DMS79 treated with DMSO at 0.1 percent for 48 hours (cell line): ENCODE measurements around the gene TFF2.

Experiments
- DNase-seq: peaks from one replicate; lab custom pipeline; 2025; lab: John Stamatoyannopoulos, UW

Gene TFF2

DNA sequence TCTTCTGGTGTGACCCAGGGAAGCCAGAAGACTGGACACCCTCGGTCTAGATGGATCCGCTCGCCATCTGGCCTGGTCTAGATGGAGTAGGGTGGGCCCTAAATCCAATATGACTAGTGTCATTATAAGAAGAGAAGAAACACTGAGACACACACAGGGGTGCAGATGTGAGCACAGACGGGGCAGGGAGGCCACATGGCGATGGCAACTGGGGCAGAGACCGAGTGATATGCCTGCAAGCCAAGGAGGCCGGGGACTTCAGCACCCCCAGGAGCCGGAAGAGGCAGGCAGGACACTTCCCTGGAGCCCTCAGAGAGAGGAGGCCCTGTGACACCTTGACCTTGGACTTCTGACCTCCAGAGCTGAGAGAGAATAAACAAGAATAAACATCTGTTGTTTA, 30.0 kb downstream of the TFF2 start:
- DNase-seq: no peak

- no peak for DNase-seq
Measured at GRCh38 chr21:42319851-42320572, 30.8 kb downstream of the TFF2 start.

GRCh38 chr21:42319376-42319775, 31.4 kb downstream of the TFF2 start:
- DNase-seq: no peak

DNA sequence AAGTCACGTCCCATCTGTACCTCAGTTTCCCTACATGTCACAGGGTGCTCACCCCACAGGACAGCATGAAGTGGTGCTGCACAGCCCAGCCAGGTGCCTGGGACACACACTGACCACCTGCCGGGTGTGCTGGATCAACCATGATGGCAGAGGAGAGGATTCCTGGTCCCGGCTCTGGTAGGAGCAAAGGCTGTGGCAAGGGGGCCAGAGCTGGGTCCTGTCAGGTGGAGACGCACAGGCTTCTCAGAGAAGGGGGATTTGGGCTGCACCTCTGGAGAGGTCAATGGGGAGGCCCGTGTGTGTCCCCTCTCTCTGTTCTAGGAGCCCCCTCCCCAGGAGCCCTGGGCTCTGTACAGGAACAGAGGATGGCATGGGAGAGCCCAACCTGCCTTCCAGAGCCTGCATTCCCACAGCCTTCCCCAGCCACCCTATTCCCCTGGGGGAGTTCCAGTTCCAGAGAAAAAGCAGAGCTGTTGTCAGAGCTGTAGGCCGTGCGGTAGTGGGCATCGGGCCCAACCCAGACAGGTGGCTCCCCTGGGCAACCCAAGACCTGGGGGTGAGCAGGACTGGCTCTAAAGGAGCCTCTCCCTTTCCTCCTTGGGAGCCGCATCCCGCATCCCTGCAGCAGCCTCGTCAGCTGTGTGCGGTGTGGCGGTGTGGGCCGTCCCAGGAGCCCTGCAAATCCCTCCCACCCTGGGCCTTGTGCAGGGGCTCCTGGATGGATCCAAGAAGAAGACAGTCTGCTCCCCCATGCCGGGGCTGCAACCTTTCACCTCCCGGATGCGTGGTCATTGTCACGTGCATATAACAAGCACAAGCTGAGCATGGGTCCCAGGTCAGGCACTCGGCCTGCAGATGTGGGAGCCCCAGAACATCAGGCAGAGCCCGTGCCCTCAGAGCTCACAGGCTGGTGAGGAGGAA, 32.7 kb downstream of the TFF2 start:
- no peak for DNase-seq

DNA sequence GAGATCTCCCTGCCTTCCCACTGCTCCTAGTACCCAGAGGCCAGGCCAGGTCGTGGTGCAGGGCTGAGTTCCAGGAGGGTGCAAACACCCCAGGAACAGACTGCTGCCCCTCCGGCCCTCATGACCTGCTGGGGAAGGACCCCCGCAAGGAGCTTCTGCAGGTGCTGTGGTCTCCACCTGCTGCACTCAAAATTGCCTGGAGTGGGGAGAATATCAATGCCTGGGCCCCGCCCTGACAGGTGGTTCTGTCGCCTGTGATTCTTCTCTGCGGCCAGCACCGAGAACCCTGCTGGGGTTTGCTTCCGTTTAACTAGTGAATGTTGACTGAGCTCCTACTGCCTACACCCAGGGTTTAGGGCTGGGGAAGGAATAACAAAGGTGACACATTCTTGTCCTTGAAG, 33.5 kb downstream of the TFF2 start:
- DNase-seq: peak; percentile 18

- DNase-seq: no peak
Measured at GRCh38 chr21:42316891-42317290, 33.9 kb downstream of the TFF2 start.

- peak; percentile 94 for DNase-seq
Measured at GRCh38 chr21:42315296-42315891, 35.4 kb downstream of the TFF2 start, which contains the start of gene TFF3. TFF3 (minus strand) TSS chr21:42315409; CDS start chr21:42315374, 35 bp downstream.

GRCh38 chr21:42314616-42315295, 36.0 kb downstream of the TFF2 start:
- no peak for DNase-seq

DNA sequence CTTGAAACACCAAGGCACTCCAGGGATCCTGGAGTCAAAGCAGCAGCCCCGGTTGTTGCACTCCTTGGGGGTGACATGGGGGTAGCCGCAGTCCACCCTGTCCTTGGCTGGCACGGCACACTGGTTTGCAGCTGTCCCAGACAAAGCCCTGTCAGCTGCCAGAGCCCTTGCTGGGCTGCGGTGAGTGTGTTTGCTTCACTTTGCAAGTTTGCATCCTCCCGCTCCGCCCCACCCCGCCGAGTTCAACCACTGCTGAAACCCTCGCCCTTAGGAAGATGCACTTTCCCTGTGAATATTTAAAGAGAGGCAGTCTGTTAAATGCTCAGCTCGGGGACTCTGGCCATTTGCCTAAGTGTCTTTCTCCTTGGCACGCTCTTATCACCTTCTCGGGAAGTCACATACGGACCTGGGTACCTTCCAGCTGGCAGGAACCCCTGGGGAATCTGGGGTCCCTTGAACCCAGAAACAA, 37.3 kb downstream of the TFF2 start:
- DNase-seq: peak; percentile 89

DNA sequence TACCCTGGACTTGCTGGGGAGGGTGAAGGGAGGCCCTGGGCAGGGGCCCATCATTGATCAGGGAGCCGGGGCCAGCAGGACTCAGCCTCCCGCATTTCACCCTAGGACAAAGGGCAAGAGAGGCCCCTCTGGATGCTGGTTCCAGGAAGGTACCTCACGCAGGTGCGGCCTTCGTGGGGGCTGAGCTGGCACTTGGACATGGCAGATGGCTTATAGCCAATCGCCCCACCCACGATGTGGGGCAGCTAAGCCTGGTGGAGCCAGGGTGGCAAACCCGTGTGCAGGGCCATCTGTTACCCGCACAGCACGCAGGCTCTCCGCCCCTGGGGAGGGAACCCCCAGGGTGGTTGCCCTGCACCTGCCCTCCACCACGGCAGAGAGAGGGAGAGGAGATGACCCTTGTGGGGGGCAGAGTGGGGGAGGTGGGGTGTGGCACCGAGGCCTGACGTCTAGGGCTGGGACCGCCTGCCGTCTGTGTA, 38.1 kb downstream of the TFF2 start:
- no peak for DNase-seq

- DNase-seq: no peak
Measured at GRCh38 chr21:42311816-42312625, 38.8 kb downstream of the TFF2 start.

- DNase-seq: no peak
Measured at GRCh38 chr21:42311160-42311559, 39.6 kb downstream of the TFF2 start.

GRCh38 chr21:42310411-42311001, 40.3 kb downstream of the TFF2 start:
- no peak for DNase-seq

GRCh38 chr21:42309753-42310213, 41.0 kb downstream of the TFF2 start:
- peak; percentile 18 for DNase-seq

DNA sequence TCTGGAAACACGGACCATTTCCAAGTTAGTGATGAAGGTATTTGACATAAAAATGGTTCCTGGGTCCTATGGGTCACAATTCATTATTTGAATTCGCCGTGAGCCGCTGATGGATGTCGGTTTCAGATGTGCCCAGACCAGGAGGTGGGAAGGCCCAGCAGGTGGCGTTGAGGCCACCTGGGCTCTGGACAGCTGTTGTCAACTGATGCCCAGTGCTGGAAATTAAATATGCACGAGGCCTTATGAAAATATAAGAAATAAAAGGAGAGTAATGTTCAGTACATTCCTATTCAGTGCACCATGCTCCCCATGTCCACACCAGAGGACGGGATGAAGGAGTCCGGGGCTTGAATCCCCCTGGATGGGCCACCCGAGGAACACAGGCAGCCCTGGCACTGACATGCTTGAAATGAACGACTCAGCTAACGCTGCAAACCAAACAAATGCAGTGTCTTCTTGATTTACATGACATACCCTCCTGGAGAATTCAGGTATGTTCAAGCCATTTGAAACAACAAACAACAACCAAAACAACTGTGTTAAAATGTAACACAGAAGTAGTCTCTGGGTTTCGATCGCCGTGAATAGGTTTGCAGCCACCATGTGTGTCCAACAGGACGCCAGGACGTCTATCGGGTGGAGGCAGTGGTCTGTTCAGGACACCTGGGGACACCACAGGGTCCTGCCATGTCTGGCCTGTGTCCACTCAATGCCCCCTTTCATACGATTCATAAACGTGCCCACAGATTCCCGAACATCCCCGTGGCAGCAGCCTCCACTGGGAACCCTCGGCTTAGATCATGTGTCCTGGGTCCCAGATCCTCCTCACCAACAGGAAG, 41.7 kb downstream of the TFF2 start:
- DNase-seq: no peak

DNA sequence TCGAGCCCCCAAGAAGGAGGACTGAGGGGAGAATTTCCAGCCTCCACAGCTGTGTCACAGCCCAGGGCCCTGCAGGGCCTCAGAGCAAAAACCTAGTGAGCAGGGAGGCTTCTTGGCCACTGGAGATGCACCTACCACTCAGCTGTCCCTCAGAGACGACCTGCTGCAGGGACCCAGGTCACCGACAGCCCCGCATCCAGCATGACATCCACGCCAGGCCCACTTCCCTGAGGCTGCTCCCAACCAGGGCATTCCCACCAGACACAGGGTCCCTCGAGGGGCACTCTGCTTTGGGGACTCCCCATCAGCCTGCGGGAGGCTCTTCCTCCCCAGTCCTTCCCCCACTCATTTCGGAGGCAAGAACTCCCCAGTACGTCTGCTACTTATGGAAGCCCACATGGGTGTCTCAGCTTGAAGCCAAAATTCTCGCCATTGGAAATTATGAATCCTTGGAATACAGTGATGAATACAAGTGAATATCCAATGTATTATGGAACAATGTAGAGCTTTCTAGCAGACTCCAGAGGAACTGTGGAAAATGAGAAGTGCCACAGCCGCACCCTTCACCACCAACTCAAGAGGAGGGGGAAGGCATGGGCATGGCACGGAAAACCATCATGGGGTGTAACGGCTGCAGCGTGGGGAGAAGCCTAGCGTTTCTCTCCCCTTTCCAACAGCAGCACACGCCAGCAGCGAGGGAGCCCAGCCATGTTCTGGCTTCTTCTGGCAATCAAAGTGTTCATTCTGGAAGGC, 42.5 kb downstream of the TFF2 start:
- DNase-seq: no peak

GRCh38 chr21:42307106-42307505, 43.7 kb downstream of the TFF2 start:
- DNase-seq: peak; percentile 52

GRCh38 chr21:42306366-42307035, 44.3 kb downstream of the TFF2 start:
- no peak for DNase-seq
